Activated CD4-positive, alpha-beta T cell treated with anti-CD3 and anti-CD28 coated beads, Interleukin-2, amount 10 ng/mL, durations not matched to agents 7 days and 5 days (primary cell): ENCODE results near the gene SH3PXD2A. TPM values are rescaled to one million over a fixed set of nuclear protein-coding genes. Genes with fewer than 3 reads are reported as not detected.

Experiments used
- CTCF ChIA-PET: fragments of 350-600 bp; sonication (Branson Sonifier 250); formaldehyde crosslinking; loops from one replicate; lab custom pipeline; 2021; ENCODE audit warnings: antibody characterized with exemption; lab: Charles Lee
- POLR2A ChIA-PET: fragments of 350-600 bp; sonication (Branson Sonifier 250); formaldehyde crosslinking; loops from one replicate; lab custom pipeline; 2021; ENCODE audit warnings: antibody characterized with exemption; lab: Charles Lee
- DNase-seq: peaks from one replicate; pipeline ENCODE4 v3.0.0-alpha.2; 2020
- H3K27ac Mint-ChIP-seq: one replicate; pipeline ENCODE4 v1.8.0; 2021; ENCODE audit warnings: mild to moderate bottlenecking, moderate library complexity, mixed read lengths
- H3K27me3 Mint-ChIP-seq: one replicate; pipeline ENCODE4 v1.8.0; 2021; ENCODE audit warnings: mixed read lengths
- H3K36me3 Mint-ChIP-seq: one replicate; pipeline ENCODE4 v1.8.0; 2021; ENCODE audit warnings: low read depth, mixed read lengths
- H3K4me1 Mint-ChIP-seq: one replicate; pipeline ENCODE4 v1.8.0; 2021; ENCODE audit warnings: mixed read lengths
- H3K4me3 Mint-ChIP-seq: one replicate; pipeline ENCODE4 v1.8.0; 2021; ENCODE audit warnings: mild to moderate bottlenecking, moderate library complexity, mixed read lengths
- H3K9me3 Mint-ChIP-seq: one replicate; pipeline ENCODE4 v1.8.0; 2021; ENCODE audit warnings: mixed read lengths
- total RNA-seq, 2 experiments: library from RNA; stranded (reverse); gene quantifications; one replicate each; pipeline ENCODE4 v1.2.3, GENCODE V29; 2021

Gene SH3PXD2A
- total RNA-seq, 2 experiments from 2014 or later, result 11.9 to 12.7 TPM

GRCh38 chr10:103703941-103704919, 151.1 kb downstream of the SH3PXD2A start:
- Mint-ChIP-seq H3K9me3 (no peaks in the 10 kb centered on the region), H3K4me1 (no peaks in the 10 kb centered on the region), H3K36me3 (no peaks in the 10 kb centered on the region), H3K4me3 (no peak overlapping the region), H3K27ac (no peak overlapping the region), H3K27me3 (no peaks in the 10 kb centered on the region)
- DNase-seq, result no peak
- POLR2A ChIA-PET, result no interaction called here
- CTCF ChIA-PET, result interaction anchor here (0.5 to 3.5 kb wide), 7 partner anchors 9 to 350 kb away, joined by 3 to 25 read pairs (median 5); no protein-coding TSS in a partner anchor

DNA sequence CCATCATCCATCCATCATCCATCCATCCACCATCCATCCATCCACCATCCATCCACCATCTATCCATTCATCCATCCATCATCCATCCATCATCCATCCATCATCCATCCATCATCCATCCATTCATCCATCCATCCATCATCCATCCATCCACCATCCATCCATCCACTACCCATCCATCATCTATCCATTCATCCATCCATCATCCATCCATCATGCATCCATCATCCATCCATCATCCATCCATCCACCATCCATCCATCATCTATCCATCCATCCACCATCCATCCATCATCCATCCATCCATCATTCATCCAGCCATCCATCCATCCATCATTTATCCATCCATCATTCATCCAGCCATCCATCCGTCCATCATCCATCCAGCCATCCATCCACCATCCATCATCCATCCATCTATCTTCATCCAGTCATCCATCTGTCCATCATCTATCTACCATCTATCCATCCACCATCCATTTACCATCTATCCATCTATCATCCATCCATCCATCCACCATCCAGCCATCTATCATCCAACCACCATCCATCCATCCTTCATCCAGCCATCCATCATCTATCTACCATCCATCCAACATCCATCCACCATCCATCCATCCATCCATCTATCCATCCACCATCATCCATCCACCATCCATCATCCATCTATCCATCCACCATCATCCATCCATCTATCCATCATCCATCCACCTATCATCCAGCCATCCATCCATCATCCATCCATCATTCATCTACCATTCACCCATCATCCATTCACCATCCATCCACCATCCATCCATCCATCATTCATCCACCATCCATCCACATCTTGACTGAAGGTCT, 153.8 kb downstream of the SH3PXD2A start:
- Mint-ChIP-seq H3K36me3 (no peaks in the 10 kb centered on the region), H3K4me3 (no peak overlapping the region), H3K27ac (no peak overlapping the region), H3K27me3 (no peaks in the 10 kb centered on the region), H3K4me1 (peaks cover 10% of the 10 kb centered on the region), H3K9me3 (no peaks in the 10 kb centered on the region)
- no peak for DNase-seq
- CTCF ChIA-PET, result interaction anchor here (1.2 to 3.5 kb wide), 2 partner anchors 9 to 11 kb away, joined by 4 to 25 read pairs; no protein-coding TSS in a partner anchor
- POLR2A ChIA-PET, result no interaction called here

- POLR2A ChIA-PET, result no interaction called here
- DNase-seq, result no peak
- H3K4me1 Mint-ChIP-seq, result peaks cover 23% of the 10 kb centered on the region
- H3K36me3 Mint-ChIP-seq, result no peaks in the 10 kb centered on the region
- no peaks in the 10 kb centered on the region for H3K27me3 Mint-ChIP-seq
- CTCF ChIA-PET, result no interaction called here
- no peaks in the 10 kb centered on the region for H3K9me3 Mint-ChIP-seq
- no peak overlapping the region for H3K4me3 Mint-ChIP-seq
- no peak overlapping the region for H3K27ac Mint-ChIP-seq
Measured at GRCh38 chr10:103700436-103700715, 155.0 kb downstream of the SH3PXD2A start.

- Mint-ChIP-seq H3K4me3 (no peak overlapping the region), H3K27ac (no peak overlapping the region), H3K4me1 (peaks cover 24% of the 10 kb centered on the region), H3K27me3 (no peaks in the 10 kb centered on the region), H3K9me3 (no peaks in the 10 kb centered on the region), H3K36me3 (no peaks in the 10 kb centered on the region)
- POLR2A ChIA-PET, result no interaction called here
- no peak for DNase-seq
- CTCF ChIA-PET, result interaction anchor here (0.9 to 1.5 kb wide), 2 partner anchors 11 to 22 kb away, joined by 3 to 7 read pairs; no protein-coding TSS in a partner anchor
Measured at GRCh38 chr10:103699611-103700435, 155.6 kb downstream of the SH3PXD2A start.

- ChIA-PET CTCF (interaction anchor here (1.0 to 1.6 kb wide), 4 partner anchors 8 to 37 kb away, joined by 3 to 7 read pairs (median 4); no protein-coding TSS in a partner anchor), POLR2A (no interaction called here)
- no peaks in the 10 kb centered on the region for H3K36me3 Mint-ChIP-seq
- H3K4me1 Mint-ChIP-seq, result peaks cover 35% of the 10 kb centered on the region
- no peak overlapping the region for H3K4me3 Mint-ChIP-seq
- no peak for DNase-seq
- H3K9me3 Mint-ChIP-seq, result no peaks in the 10 kb centered on the region
- peaks cover 3% of the 10 kb centered on the region for H3K27me3 Mint-ChIP-seq
- H3K27ac Mint-ChIP-seq, result peak overlapping the region; percentile 52
Measured at GRCh38 chr10:103698266-103698665, 157.1 kb downstream of the SH3PXD2A start.

GRCh38 chr10:103697787-103698186, 157.6 kb downstream of the SH3PXD2A start:
- ChIA-PET CTCF (interaction anchor here (1.0 to 2.1 kb wide), 4 partner anchors 8 to 61 kb away, joined by 3 to 12 read pairs (median 4); no protein-coding TSS in a partner anchor), POLR2A (no interaction called here)
- H3K27me3 Mint-ChIP-seq, result peaks cover 3% of the 10 kb centered on the region
- H3K9me3 Mint-ChIP-seq, result no peaks in the 10 kb centered on the region
- no peak overlapping the region for H3K4me3 Mint-ChIP-seq
- peak overlapping the region; percentile 71 for H3K27ac Mint-ChIP-seq
- no peaks in the 10 kb centered on the region for H3K36me3 Mint-ChIP-seq
- DNase-seq, result no peak
- peaks cover 35% of the 10 kb centered on the region for H3K4me1 Mint-ChIP-seq

GRCh38 chr10:103696411-103697145, 158.8 kb downstream of the SH3PXD2A start:
- Mint-ChIP-seq H3K27ac (peak overlapping the region; percentile 91), H3K4me3 (peak overlapping the region; percentile 47), H3K4me1 (peaks cover 40% of the 10 kb centered on the region), H3K27me3 (peaks cover 4% of the 10 kb centered on the region), H3K36me3 (no peaks in the 10 kb centered on the region), H3K9me3 (no peaks in the 10 kb centered on the region)
- DNase-seq, result peak; percentile 83
- CTCF ChIA-PET, result interaction anchor here (0.6 to 3.5 kb wide), 12 partner anchors 8 to 203 kb away, joined by 3 to 33 read pairs (median 4); partner anchors contain the start of gene NEURL1
- POLR2A ChIA-PET, result no interaction called here

DNA sequence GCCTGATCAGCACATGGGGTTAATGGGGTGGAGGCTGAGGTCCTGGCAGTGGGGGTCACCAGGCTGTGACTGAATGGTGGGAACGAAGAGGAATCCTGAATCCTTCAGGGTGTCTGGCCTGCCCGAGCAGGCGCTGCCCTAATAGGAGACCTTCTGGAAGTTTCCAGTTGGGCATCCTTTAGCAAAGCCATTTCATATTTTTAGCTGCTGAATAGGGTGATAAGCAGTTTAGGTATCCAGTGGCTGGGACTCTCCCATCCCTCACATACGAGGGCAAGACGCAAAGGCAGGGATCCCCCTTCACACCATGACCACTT, 159.3 kb downstream of the SH3PXD2A start:
- ChIA-PET POLR2A (no interaction called here), CTCF (interaction anchor here (0.7 to 3.5 kb wide), 10 partner anchors 9 to 161 kb away, joined by 3 to 33 read pairs (median 6); no protein-coding TSS in a partner anchor)
- no peak for DNase-seq
- Mint-ChIP-seq H3K27me3 (peaks cover 5% of the 10 kb centered on the region), H3K27ac (peak overlapping the region; percentile 91), H3K4me1 (peaks cover 43% of the 10 kb centered on the region), H3K36me3 (no peaks in the 10 kb centered on the region), H3K9me3 (no peaks in the 10 kb centered on the region), H3K4me3 (peak overlapping the region; percentile 47)

DNA sequence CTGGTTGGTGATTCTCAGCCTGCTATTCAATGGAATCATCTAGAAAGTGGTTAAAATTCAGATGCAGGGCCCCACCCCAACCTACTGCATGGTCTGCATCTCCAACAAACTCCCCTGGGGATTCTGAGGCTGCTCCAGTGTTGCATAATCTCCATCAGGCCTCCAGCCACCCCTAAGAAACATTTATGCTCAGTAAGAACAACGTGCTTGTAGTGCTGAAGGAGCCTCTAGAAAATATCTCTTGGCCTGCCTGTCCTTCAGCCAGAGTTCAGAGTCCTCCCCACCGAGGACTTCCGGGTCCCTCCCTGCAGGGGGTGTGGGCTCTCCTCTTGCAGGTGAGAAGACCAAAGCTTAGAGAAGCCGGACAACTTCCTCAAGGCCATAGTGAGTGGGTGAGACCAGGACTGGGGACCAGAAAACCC, 159.8 kb downstream of the SH3PXD2A start:
- no peaks in the 10 kb centered on the region for H3K9me3 Mint-ChIP-seq
- H3K4me3 Mint-ChIP-seq, result no peak overlapping the region
- DNase-seq, result no peak
- ChIA-PET CTCF (interaction anchor here (1.1 to 3.5 kb wide), 6 partner anchors 9 to 153 kb away, joined by 4 to 33 read pairs (median 8); no protein-coding TSS in a partner anchor), POLR2A (no interaction called here)
- H3K27me3 Mint-ChIP-seq, result peaks cover 5% of the 10 kb centered on the region
- H3K36me3 Mint-ChIP-seq, result no peaks in the 10 kb centered on the region
- peaks cover 43% of the 10 kb centered on the region for H3K4me1 Mint-ChIP-seq
- no peak overlapping the region for H3K27ac Mint-ChIP-seq

GRCh38 chr10:103693812-103694205, 161.6 kb downstream of the SH3PXD2A start:
- Mint-ChIP-seq H3K4me1 (peaks cover 43% of the 10 kb centered on the region), H3K27ac (peak overlapping the region; percentile 81), H3K36me3 (no peaks in the 10 kb centered on the region), H3K9me3 (no peaks in the 10 kb centered on the region), H3K4me3 (peak overlapping the region; percentile 87), H3K27me3 (peaks cover 9% of the 10 kb centered on the region)
- ChIA-PET POLR2A (no interaction called here), CTCF (interaction anchor here (3.5 kb wide), 1 partner anchor 9 kb away, joined by 33 read pairs; no protein-coding TSS in a partner anchor)
- no peak for DNase-seq

- H3K27me3 Mint-ChIP-seq, result peaks cover 12% of the 10 kb centered on the region
- ChIA-PET CTCF (interaction anchor here (3.5 kb wide), 1 partner anchor 8 kb away, joined by 33 read pairs; no protein-coding TSS in a partner anchor), POLR2A (no interaction called here)
- peak overlapping the region; percentile 81 for H3K27ac Mint-ChIP-seq
- no peaks in the 10 kb centered on the region for H3K9me3 Mint-ChIP-seq
- DNase-seq, result peak; percentile 42
- H3K4me3 Mint-ChIP-seq, result peak overlapping the region; percentile 87
- H3K36me3 Mint-ChIP-seq, result no peaks in the 10 kb centered on the region
- H3K4me1 Mint-ChIP-seq, result peaks cover 46% of the 10 kb centered on the region
Measured at GRCh38 chr10:103692952-103693811, 162.2 kb downstream of the SH3PXD2A start.
